Mammary epithelial cell (primary cell): ENCODE data around the gene EEIG2.

Experiments used
- CTCF ChIP-seq, 2 donors: IDR thresholded peaks in 1 of 2; conservative IDR thresholded peaks in 1 of 2; 2 replicates each; pipeline ENCODE4 v1.5.1; 2011 to 2012; ENCODE audit warnings: inconsistent platforms in 2 of 2, low read length in 2 of 2, mild to moderate bottlenecking in 2 of 2, control low read depth in 1 of 2, low read depth in 1 of 2; ENCODE audit not compliant: insufficient read depth in 1 of 2; ENCODE audit errors: extremely low read depth in 1 of 2
- EZH2 ChIP-seq: IDR thresholded peaks from 2 replicates; pipeline ENCODE4 v1.6.1; 2012; ENCODE audit warnings: low read length, inconsistent platforms, borderline replicate concordance

- TF ChIP-seq CTCF (conservative IDR thresholded peaks at IDR 0.05 in 1 of 2, IDR thresholded peaks at IDR 0.05 in 1 of 2; ENCODE audit: extremely low read depth in 1 of 2, insufficient read depth in 1 of 2, low read depth in 1 of 2, low read length in 2 of 2) = no peak
- TF ChIP-seq EZH2 = no peak
Measured at GRCh38 chr1:108523829-108524228, 36.1 kb upstream of the EEIG2 start.
